Measurements from ENCODE around the gene P3R3URF.

DNA sequence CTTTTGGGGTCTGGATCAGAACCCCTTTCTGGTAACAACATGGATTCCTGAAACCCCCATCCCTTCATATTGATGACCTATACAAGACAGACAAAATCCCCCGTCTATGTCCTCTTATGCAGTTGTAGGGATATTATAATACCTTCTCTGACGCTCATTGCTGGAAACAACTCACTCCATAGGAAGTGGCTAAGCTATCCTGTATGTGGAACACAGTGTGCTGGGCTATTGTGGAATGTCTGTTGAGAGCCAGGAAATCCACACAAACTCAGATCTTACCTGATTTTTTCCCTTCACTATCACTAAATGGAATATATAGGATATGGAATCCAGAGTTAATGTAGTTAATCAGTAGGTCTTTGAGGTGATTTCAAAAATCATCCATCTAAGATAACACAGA lies 26.2 kb downstream of the P3R3URF start:
- TF ChIP-seq MAX (IDR thresholded peaks at IDR 0.05) (no peak), EZH2phosphoT487 (IDR thresholded peaks at IDR 0.05; ENCODE audit: borderline replicate concordance) (no peak), POLR2A (IDR thresholded peaks at IDR 0.05; ENCODE audit: borderline replicate concordance, extremely low read depth, insufficient read depth, insufficient read length) (no peak), ZNF274 (IDR thresholded peaks at IDR 0.05; ENCODE audit: low read depth, low read length) (no peak), ZFX (IDR thresholded peaks at IDR 0.05) (no peak), SP1 (IDR thresholded peaks at IDR 0.05; ENCODE audit: low read depth) (no peak), RAD21 (IDR thresholded peaks at IDR 0.05; ENCODE audit: low read depth) (no peak), REST (IDR thresholded peaks at IDR 0.05; ENCODE audit: low read depth) (no peak), EZH2 (IDR thresholded peaks at IDR 0.05) (no peak)
- TF ChIP-seq, protein P1, sequence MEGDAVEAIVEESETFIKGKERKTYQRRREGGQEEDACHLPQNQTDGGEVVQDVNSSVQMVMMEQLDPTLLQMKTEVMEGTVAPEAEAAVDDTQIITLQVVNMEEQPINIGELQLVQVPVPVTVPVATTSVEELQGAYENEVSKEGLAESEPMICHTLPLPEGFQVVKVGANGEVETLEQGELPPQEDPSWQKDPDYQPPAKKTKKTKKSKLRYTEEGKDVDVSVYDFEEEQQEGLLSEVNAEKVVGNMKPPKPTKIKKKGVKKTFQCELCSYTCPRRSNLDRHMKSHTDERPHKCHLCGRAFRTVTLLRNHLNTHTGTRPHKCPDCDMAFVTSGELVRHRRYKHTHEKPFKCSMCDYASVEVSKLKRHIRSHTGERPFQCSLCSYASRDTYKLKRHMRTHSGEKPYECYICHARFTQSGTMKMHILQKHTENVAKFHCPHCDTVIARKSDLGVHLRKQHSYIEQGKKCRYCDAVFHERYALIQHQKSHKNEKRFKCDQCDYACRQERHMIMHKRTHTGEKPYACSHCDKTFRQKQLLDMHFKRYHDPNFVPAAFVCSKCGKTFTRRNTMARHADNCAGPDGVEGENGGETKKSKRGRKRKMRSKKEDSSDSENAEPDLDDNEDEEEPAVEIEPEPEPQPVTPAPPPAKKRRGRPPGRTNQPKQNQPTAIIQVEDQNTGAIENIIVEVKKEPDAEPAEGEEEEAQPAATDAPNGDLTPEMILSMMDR (IDR thresholded peaks at IDR 0.05 in 2 of 3, conservative IDR thresholded peaks at IDR 0.05 in 1 of 3; ENCODE audit: borderline replicate concordance in 1 of 3, insufficient read depth in 1 of 3, low read depth in 2 of 3, low read length in 2 of 3) = no peak
